ENCODE measurements around the gene FHIP2A.

FHIP2A gene

GRCh38 chr10:114859222-114859621 lies 37.6 kb downstream of the FHIP2A start:
- ATAC-seq (ENCODE audit: insufficient read depth, low read depth) = no peak
- no peak overlapping the region for H3K27ac ChIP-seq (ENCODE audit: low read length)
- no peak for DNase-seq
- H4K20me1 ChIP-seq (ENCODE audit: insufficient read depth, low read length) = no peaks in the 10 kb centered on the region
- no peak overlapping the region for H3K4me2 ChIP-seq (ENCODE audit: insufficient read depth, low read length)
- no peaks in the 10 kb centered on the region for H3K4me1 ChIP-seq (ENCODE audit: insufficient read depth, low read length)
- no peak overlapping the region for H3K9ac ChIP-seq (ENCODE audit: low read depth, low read length)
- peaks cover 77% of the 10 kb centered on the region for H3K36me3 ChIP-seq (ENCODE audit: insufficient read depth, low read length)
- H3K4me3 ChIP-seq (ENCODE audit: low read depth in 1 of 2, low read length in 2 of 2) = no peak overlapping the region
- no peak for TF ChIP-seq EZH2 (IDR thresholded peaks at IDR 0.05; ENCODE audit: borderline replicate concordance, low read depth, low read length, severe bottlenecking)
- no peak for TF ChIP-seq CTCF (IDR thresholded peaks at IDR 0.05; ENCODE audit: borderline replicate concordance, extremely low read depth, low read length, poor library complexity, severe bottlenecking)
- H2AFZ ChIP-seq (ENCODE audit: low read depth, low read length) = no peak overlapping the region
- no peaks in the 10 kb centered on the region for H3K79me2 ChIP-seq (ENCODE audit: insufficient read depth, low read length)
- H3K27me3 ChIP-seq (ENCODE audit: insufficient read depth, low read length, poor library complexity) = no peaks in the 10 kb centered on the region
- no peaks in the 10 kb centered on the region for H3K9me3 ChIP-seq (ENCODE audit: insufficient read depth, low read length, severe bottlenecking)

GRCh38 chr10:114862456-114862855 lies 40.9 kb downstream of the FHIP2A start:
- Histone ChIP-seq H2AFZ (ENCODE audit: low read depth, low read length) (no peak overlapping the region), H3K4me2 (ENCODE audit: insufficient read depth, low read length) (no peak overlapping the region), H3K4me3 (ENCODE audit: low read depth in 1 of 2, low read length in 2 of 2) (no peak overlapping the region), H4K20me1 (ENCODE audit: insufficient read depth, low read length) (no peaks in the 10 kb centered on the region), H3K4me1 (ENCODE audit: insufficient read depth, low read length) (no peaks in the 10 kb centered on the region), H3K9ac (ENCODE audit: low read depth, low read length) (no peak overlapping the region), H3K27ac (ENCODE audit: low read length) (no peak overlapping the region), H3K79me2 (ENCODE audit: insufficient read depth, low read length) (no peaks in the 10 kb centered on the region), H3K9me3 (ENCODE audit: insufficient read depth, low read length, severe bottlenecking) (no peaks in the 10 kb centered on the region), H3K36me3 (ENCODE audit: insufficient read depth, low read length) (peaks cover 55% of the 10 kb centered on the region), H3K27me3 (ENCODE audit: insufficient read depth, low read length, poor library complexity) (no peaks in the 10 kb centered on the region)
- ATAC-seq (ENCODE audit: insufficient read depth, low read depth) = no peak
- TF ChIP-seq CTCF (IDR thresholded peaks at IDR 0.05; ENCODE audit: borderline replicate concordance, extremely low read depth, low read length, poor library complexity, severe bottlenecking) = no peak
- no peak for TF ChIP-seq EZH2 (IDR thresholded peaks at IDR 0.05; ENCODE audit: borderline replicate concordance, low read depth, low read length, severe bottlenecking)
- DNase-seq = no peak

- Histone ChIP-seq H3K27ac (ENCODE audit: low read length) (no peak overlapping the region), H3K36me3 (ENCODE audit: insufficient read depth, low read length) (peaks cover 15% of the 10 kb centered on the region), H3K4me1 (ENCODE audit: insufficient read depth, low read length) (no peaks in the 10 kb centered on the region), H3K9ac (ENCODE audit: low read depth, low read length) (no peak overlapping the region), H3K9me3 (ENCODE audit: insufficient read depth, low read length, severe bottlenecking) (no peaks in the 10 kb centered on the region), H3K27me3 (ENCODE audit: insufficient read depth, low read length, poor library complexity) (no peaks in the 10 kb centered on the region), H4K20me1 (ENCODE audit: insufficient read depth, low read length) (no peaks in the 10 kb centered on the region), H3K4me3 (ENCODE audit: low read depth in 1 of 2, low read length in 2 of 2) (no peak overlapping the region), H3K4me2 (ENCODE audit: insufficient read depth, low read length) (no peak overlapping the region), H3K79me2 (ENCODE audit: insufficient read depth, low read length) (no peaks in the 10 kb centered on the region), H2AFZ (ENCODE audit: low read depth, low read length) (no peak overlapping the region)
- ATAC-seq (ENCODE audit: insufficient read depth, low read depth) = no peak
- no peak for DNase-seq
- TF ChIP-seq EZH2 (IDR thresholded peaks at IDR 0.05; ENCODE audit: borderline replicate concordance, low read depth, low read length, severe bottlenecking) = no peak
- no peak for TF ChIP-seq CTCF (IDR thresholded peaks at IDR 0.05; ENCODE audit: borderline replicate concordance, extremely low read depth, low read length, poor library complexity, severe bottlenecking)
Observed at GRCh38 chr10:114867365-114867764, 45.8 kb downstream of the FHIP2A start.

Measured in DND-41 (cell line).